ENCODE results near the gene CCS.
A peak's percentile ranks its signal among the peaks of the same experiment; 100 is the strongest.
"Not testable (repeated sequence)": the region's sequence is repeated elsewhere in the genome, so short reads cannot be mapped to it uniquely, and the experiment has no call there.

CCS gene

DNA sequence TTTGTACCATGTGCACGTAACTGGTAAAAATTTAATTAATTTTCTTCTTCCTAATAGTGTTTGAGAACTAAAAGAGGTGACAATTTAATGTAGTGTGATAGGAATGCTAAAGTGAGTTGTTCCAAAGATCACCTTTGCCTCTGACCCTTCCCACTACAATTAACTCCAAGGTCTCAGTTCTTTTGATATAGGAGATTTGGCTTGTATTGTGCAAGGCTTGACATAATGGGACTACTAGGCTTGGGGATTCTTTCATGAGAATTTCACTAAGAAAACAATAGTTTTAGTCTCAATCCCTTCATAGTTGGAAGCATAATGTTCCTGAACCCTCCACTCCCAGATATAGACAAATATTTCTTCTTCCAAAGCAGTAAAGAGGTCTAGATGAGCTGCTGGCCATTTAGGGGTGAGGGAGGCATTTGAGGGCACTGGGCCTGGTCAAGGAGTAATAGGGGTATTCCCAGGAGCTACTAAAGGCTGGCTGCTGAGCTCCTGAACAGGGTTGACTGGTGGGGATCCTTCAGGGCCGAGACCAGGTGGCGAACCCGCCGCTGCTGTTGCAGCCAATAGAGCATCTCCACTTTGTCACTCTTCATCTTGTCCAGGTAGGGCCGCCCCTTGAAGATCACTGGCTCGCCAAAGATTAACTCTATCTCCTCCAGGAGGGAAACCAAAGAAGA, 2.8 kb upstream of the CCS start:
- no peak for DNase-seq (ENCODE audit: insufficient read length, low spot score)
- FAIRE-seq = no peak

DNA sequence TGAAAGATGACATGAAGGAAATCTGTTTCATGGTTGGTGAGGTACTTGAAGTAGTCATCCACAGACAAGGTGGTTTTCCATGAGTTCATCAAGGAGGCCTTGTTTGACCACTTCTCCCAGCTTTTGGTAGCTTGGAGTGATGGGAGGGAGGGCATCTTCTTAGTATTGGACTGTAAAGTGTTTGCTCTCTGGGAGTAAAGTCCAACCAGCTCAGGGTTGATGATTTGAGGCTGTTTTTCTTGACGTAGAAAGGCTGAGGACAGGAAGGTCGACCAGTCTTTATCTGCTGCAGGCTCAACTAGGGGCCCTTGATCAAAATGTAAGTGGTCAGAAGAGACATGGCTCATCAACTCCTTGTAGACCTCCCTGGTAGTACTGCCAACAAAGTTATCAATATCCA, 1.8 kb upstream of the CCS start:
- FAIRE-seq (no peak), DNase-seq (ENCODE audit: insufficient read length, low spot score) (no peak)

GRCh38 chr11:66593303-66593635, 284 bp downstream of the CCS start:
- no peak for FAIRE-seq
- DNase-seq (ENCODE audit: insufficient read length, low spot score) = no peak

DNA sequence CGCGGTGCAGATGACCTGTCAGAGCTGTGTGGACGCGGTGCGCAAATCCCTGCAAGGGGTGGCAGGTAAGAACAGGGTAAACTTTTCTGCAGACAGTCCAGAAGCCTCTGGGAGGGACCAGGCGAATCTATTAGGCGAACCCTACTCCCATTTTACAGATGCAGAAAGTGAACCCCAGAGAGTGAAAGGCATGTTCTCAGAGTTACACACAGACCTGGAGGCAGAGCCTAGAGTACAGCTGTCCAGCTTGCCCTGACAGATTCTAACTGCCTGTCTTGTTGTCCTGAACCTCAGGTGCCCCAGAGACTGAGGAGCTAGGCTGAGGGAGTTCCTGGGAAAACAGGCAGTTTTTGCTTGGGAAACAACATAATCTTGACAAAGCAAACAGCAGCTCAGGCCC, 665 bp downstream of the CCS start:
- FAIRE-seq (no peak), DNase-seq (ENCODE audit: insufficient read length, low spot score) (no peak)

GRCh38 chr11:66595245-66595904, 2.4 kb downstream of the CCS start:
- DNase-seq (ENCODE audit: insufficient read length, low spot score) (no peak), FAIRE-seq (no peak)

GRCh38 chr11:66598993-66599392, 6.0 kb downstream of the CCS start:
- DNase-seq (ENCODE audit: insufficient read length, low spot score) (no peak), FAIRE-seq (no peak)

DNA sequence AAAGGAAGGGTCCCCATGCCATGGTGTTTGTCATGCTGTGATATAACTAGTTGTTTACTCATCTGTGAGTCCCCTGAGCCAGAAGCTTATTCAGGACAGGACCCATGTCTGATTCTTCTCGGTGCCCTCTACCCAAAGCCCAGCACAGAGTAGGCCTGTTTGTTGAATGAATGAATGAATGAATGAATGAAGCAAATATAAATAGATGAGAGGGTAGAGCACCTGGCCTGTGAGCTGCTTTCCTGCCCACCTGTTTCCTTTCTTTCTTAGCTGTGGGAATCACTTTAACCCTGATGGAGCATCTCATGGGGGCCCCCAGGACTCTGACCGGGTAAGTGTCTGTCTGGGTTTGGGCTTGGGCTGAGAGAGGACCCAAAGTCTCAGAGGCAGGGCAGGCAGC, 7.2 kb downstream of the CCS start:
- DNase-seq (ENCODE audit: insufficient read length, low spot score) (no peak), FAIRE-seq (no peak)

- FAIRE-seq = no peak
- DNase-seq (ENCODE audit: insufficient read length, low spot score) = no peak
Measured at GRCh38 chr11:66600631-66601233, 7.7 kb downstream of the CCS start.

GRCh38 chr11:66603072-66603471, 10.1 kb downstream of the CCS start:
- FAIRE-seq (no peak), DNase-seq (ENCODE audit: insufficient read length, low spot score) (no peak)

GRCh38 chr11:66604155-66604554, 11.2 kb downstream of the CCS start:
- DNase-seq (ENCODE audit: insufficient read length, low spot score) (no peak), FAIRE-seq (no peak)

DNA sequence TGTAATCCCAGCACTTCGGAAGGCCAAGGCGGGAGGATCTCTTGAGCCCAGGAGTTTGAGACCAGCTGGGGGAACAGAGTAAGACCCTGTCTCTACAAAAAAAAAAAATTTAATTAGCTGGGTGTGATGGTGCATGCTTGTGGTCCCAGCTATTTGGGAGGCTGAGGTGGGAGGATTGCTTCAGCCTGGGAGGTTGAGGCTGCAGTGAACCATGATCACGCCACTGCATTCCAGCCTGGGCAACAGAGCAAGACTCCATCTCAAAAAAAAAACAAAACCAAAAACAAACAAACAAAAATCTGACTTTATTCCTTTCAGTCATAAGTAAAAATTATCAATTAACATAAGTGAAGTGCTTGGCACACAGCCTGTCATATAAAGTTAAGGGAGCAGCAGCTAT, 13.6 kb downstream of the CCS start:
- not testable (repeated sequence) for FAIRE-seq

GRCh38 chr11:66607126-66607834, 14.3 kb downstream of the CCS start:
- no peak for DNase-seq (ENCODE audit: insufficient read length, low spot score)
- FAIRE-seq = no peak

More for the DNA sequence above, 13.6 kb downstream of the CCS start:
- DNase-seq (ENCODE audit: insufficient read length, low spot score) = not testable (repeated sequence)

GRCh38 chr11:66609721-66610617, 17.0 kb downstream of the CCS start:
- FAIRE-seq = peak; percentile 72

DNA sequence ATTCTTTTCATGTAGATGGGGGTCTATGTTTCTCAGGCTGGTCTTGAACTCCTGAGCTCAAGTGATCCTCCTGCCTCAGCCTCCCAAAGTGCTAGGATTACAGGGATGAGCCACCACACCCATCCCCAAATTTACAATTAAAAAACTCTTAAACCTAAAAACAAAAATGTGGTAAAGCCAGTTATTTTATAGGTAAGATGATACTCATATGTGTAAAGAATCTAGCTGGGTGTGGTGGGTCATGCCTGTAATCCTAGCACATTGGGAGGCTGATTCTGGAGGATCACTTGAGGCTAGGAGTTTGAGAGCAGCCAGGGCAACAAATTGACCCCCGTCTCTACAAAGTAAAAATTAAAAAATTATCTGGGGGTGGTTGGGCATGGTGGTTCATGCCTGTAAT, 19.5 kb downstream of the CCS start:
- DNase-seq (ENCODE audit: insufficient read length, low spot score) (no peak), FAIRE-seq (no peak)

More at GRCh38 chr11:66609721-66610617, 17.0 kb downstream of the CCS start:
- DNase-seq (ENCODE audit: insufficient read length, low spot score) = no peak

DNA sequence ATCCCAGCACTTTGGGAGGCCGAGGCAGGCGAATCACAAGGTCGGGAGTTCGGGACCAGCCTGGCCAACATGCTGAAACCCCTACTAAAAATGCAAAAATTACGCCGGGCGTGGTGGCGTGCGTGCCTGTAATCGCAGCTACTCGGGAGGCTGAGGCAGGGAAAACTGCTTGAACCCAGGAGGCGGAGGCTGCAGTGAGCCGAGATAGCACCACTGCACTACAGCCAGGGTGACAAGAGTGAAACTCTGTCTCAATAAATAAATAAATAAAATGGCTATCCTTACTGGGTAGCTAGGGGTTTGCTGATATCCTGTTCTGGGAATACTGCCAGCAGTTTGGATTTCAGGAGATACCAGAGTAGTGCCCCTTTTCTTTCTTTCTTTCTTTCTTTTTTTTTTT, 21.1 kb downstream of the CCS start:
- DNase-seq (ENCODE audit: insufficient read length, low spot score) (no peak), FAIRE-seq (no peak)

- DNase-seq (ENCODE audit: insufficient read length, low spot score) (peak; percentile 99), FAIRE-seq (peak; percentile 86)
Measured at GRCh38 chr11:66616379-66617154, 23.6 kb downstream of the CCS start, which contains the start of gene RBM14. Gene RBM14 (plus strand): TSS chr11:66616630. CDS start chr11:66616721, 91 bp downstream.

DNA sequence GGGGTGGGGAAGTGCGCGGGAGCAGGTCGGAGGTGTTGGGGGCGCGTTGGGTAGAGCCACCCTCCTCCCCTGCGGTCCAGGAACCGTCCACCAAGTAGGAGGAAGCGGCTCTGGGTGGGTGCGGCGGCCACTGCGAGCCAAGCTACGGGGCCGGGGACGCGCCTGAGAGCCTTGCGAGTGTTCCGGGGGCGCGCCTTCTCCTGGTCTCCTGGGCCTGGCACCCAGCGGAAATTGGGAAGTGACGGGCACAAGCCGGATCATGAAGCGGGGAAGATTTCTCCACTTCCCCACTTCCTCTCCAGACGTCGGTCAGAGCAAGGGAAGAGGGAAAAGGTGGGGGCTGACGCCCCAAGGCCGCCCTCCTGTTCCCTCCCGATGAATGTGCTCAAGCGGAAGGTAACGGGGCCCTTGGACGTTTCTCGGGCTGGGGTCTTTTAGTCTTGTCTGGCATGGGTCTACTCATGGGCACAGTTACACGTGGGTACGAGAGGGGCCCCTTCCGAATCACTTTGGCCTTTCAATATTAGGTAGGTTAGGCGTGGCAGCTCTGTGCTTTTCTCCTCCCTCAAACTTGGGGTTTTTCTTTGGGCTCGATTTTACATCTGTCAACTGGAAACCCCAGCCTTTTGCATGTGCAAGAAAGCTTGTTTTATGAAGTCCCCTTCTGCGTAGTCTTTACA, 24.3 kb downstream of the CCS start:
- FAIRE-seq (no peak), DNase-seq (ENCODE audit: insufficient read length, low spot score) (no peak)

DNA sequence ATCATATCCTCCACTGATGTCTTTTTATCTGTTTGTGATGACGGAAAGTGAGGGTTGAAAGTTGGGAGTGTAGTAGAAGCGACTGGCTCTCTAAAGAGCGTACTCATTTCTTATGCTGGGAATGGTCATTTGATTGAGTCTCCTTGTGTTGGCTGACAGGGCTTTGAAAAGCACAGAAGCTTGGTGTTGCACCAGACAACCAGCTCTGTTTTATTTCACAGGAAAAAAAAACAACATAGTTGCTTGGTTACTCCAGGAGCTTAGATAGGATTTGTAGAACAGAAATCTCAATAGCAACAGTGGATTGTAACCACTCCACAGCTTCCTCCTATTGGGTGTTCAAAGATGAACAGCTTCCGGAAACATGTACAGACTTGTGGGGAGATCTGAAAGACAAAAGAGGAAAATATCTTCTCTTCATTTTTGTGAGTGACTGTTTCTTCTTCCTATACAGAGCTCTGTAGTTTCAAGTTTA, 26.1 kb downstream of the CCS start:
- FAIRE-seq (no peak), DNase-seq (ENCODE audit: insufficient read length, low spot score) (peak; percentile 28)

- FAIRE-seq (no peak), DNase-seq (ENCODE audit: insufficient read length, low spot score) (no peak)
Measured at GRCh38 chr11:66624450-66624849, 31.5 kb downstream of the CCS start.

All from GM19239 (cell line).